ENCODE results near the gene TTC4. TPM values are rescaled to one million over a fixed set of nuclear protein-coding genes. Genes with fewer than 3 reads are reported as not detected.

TTC4 gene
- total and polyA plus RNA-seq, 10 donors = 12.1 to 28.5 (median 16.8) TPM

DNA sequence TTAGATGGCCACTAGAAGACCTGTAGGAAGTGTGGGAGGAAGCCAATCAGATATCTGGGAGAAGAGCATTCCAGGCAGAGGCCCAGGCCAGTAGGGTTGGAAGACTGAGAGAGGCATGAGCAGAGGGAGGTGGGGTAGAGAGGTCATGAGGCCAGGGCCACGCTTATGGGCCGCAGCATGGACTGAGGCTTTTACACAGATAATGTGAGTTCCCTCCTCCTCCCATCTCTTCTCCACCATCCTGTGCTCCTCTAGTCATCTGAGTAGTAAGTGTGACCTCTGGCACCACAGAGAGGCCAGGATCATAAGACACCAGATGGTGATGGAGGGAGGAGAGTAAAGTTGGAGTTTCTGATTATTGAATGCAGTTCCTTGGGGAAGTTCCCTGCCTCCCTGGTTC lies 68.4 kb downstream of the TTC4 start:
- Histone ChIP-seq H3K4me1 (peaks cover 0 to 10% (median 0%) of the 10 kb centered on the region in 6 donors), H3K27ac (no peak overlapping the region), H3K9me3 (no peaks in the 10 kb centered on the region), H3K27me3 (replicated peaks in 1 of 7) (peaks cover 0 to 32% (median 5%) of the 10 kb centered on the region in 7 donors), H3K36me3 (peaks cover 0 to 65% (median 7%) of the 10 kb centered on the region in 6 donors), H3K4me3 (no peak overlapping the region)
- 70 to 87% (median 74%) methylated on average over 2 of the region's 2 CpGs for WGBS, 5 donors
- intact Hi-C loops (cut with DNase I; ENCODE audit: low total_unique reads) = no loop called here
- DNase-seq = no peak
- TF ChIP-seq POLR2AphosphoS5 (IDR thresholded peaks at IDR 0.05) (no peak), POLR2A (IDR thresholded peaks at IDR 0.05) (no peak)

GRCh38 chr1:54786778-54787177 lies 71.1 kb downstream of the TTC4 start:
- intact Hi-C loops (cut with DNase I; ENCODE audit: low total_unique reads) = no loop called here
- peaks cover 0 to 2% (median under 1%) of the 10 kb centered on the region in 8 donors for H3K9me3 ChIP-seq
- 86 to 96% (median 91%) methylated on average over 8 of the region's 8 CpGs for WGBS, 5 donors
- H3K27me3 ChIP-seq (replicated peaks in 1 of 7) = peaks cover 0 to 17% (median 0%) of the 10 kb centered on the region in 7 donors
- no peak overlapping the region for H3K27ac ChIP-seq
- no peak for TF ChIP-seq CTCF (IDR thresholded peaks at IDR 0.05 in 8 of 11, conservative IDR thresholded peaks at IDR 0.05 in 3 of 11)
- TF ChIP-seq POLR2A (IDR thresholded peaks at IDR 0.05) = no peak
- no peak for TF ChIP-seq POLR2AphosphoS5 (IDR thresholded peaks at IDR 0.05)
- H3K4me1 ChIP-seq = no peaks in the 10 kb centered on the region
- peak; percentile 39 for DNase-seq
- peaks cover 0 to 48% (median 7%) of the 10 kb centered on the region in 6 donors for H3K36me3 ChIP-seq
- no peak overlapping the region for H3K4me3 ChIP-seq

GRCh38 chr1:54787604-54788003 lies 71.9 kb downstream of the TTC4 start:
- no peak overlapping the region for H3K4me3 ChIP-seq
- H3K9me3 ChIP-seq = peaks cover 0 to 10% (median 9%) of the 10 kb centered on the region in 8 donors
- H3K27me3 ChIP-seq (replicated peaks in 1 of 7) = peaks cover 0 to 11% (median 0%) of the 10 kb centered on the region in 7 donors
- H3K4me1 ChIP-seq = no peaks in the 10 kb centered on the region
- TF ChIP-seq CTCF (IDR thresholded peaks at IDR 0.05 in 8 of 11, conservative IDR thresholded peaks at IDR 0.05 in 3 of 11) = no peak
- no peak for TF ChIP-seq POLR2A (IDR thresholded peaks at IDR 0.05)
- TF ChIP-seq POLR2AphosphoS5 (IDR thresholded peaks at IDR 0.05) = no peak
- H3K27ac ChIP-seq = no peak overlapping the region
- no peak for DNase-seq
- intact Hi-C loops (cut with DNase I; ENCODE audit: low total_unique reads) = no loop called here
- WGBS, 5 donors = 81 to 91% (median 85%) methylated on average over 10 to 11 of the region's 11 CpGs
- peaks cover 0 to 48% (median 7%) of the 10 kb centered on the region in 6 donors for H3K36me3 ChIP-seq

GRCh38 chr1:54788459-54788858 lies 72.8 kb downstream of the TTC4 start:
- TF ChIP-seq CTCF (IDR thresholded peaks at IDR 0.05 in 8 of 11, conservative IDR thresholded peaks at IDR 0.05 in 3 of 11) = no peak
- TF ChIP-seq POLR2AphosphoS5 (IDR thresholded peaks at IDR 0.05) = no peak
- no peak for TF ChIP-seq POLR2A (IDR thresholded peaks at IDR 0.05)
- WGBS, 5 donors = 54 to 83% (median 69%) methylated on average over 5 of the region's 5 CpGs
- peaks cover 0 to 11% (median 0%) of the 10 kb centered on the region in 7 donors for H3K27me3 ChIP-seq (replicated peaks in 1 of 7)

More at GRCh38 chr1:54788459-54788858, 72.8 kb downstream of the TTC4 start:
- no peak for DNase-seq
- Histone ChIP-seq H3K4me1 (no peaks in the 10 kb centered on the region), H3K4me3 (no peak overlapping the region), H3K27ac (no peak overlapping the region), H3K9me3 (peaks cover 0 to 16% (median 12%) of the 10 kb centered on the region in 8 donors), H3K36me3 (peaks cover 0 to 57% (median 7%) of the 10 kb centered on the region in 6 donors)
- intact Hi-C loops (cut with DNase I; ENCODE audit: low total_unique reads) = no loop called here

Data from spleen (tissue), 11 donors.